HCT116 (cell line): ENCODE results near the gene ADGRL3. TPM values are rescaled to one million over a fixed set of nuclear protein-coding genes. Genes with fewer than 3 reads are reported as not detected.

Experiments used
- ATAC-seq: fragments of 200-7000 bp; cut with Tn5 transposase; 2 replicates; pipeline ENCODE4 v1.9.1; 2020; ENCODE audit warnings: mild to moderate bottlenecking, moderate library complexity
- BruUV-seq: library from RNA; stranded (reverse); fragments of 400-500 nt; replicated peaks from 2 replicates; lab custom pipeline; 2021; lab: Mats Ljungman, UMichigan
- CTCF ChIA-PET: fragments of 300-600 bp; sonication (Branson Sonifier 250); formaldehyde crosslinking; loops from one replicate; lab custom pipeline; 2021; ENCODE audit warnings: antibody characterized with exemption; lab: Charles Lee
- POLR2A ChIA-PET: fragments of 300-600, 350-600 bp; sonication (Branson Sonifier 250); formaldehyde crosslinking; loops from one replicate; lab custom pipeline; 2021; ENCODE audit warnings: antibody characterized with exemption; lab: Charles Lee
- RAD21 ChIA-PET, 2 experiments: fragments of 300-600 bp; sonication (Branson Sonifier 250); formaldehyde crosslinking; loops; one replicate each; lab custom pipeline; 2023; ENCODE audit warnings: low total read pairs in 2 of 2; ENCODE audit not compliant: uncharacterized antibody in 2 of 2, unreplicated experiment in 2 of 2, low non-redundant PET in 1 of 2; lab: Charles Lee
- DNase-seq: peaks from one replicate; pipeline ENCODE4 v3.0.0-alpha.2; 2010; ENCODE audit warnings: low read depth, low spot score
- H2AFZ ChIP-seq: fragments of 200-600 bp; shearing (Covaris generic), sonication (generic); 2 replicates; pipeline ENCODE4 v1.6.1; 2017; ENCODE audit warnings: low read depth, mixed run types, mixed read lengths, antibody characterized with exemption, low read length; ENCODE audit not compliant: poor library complexity, severe bottlenecking
- H3K27ac ChIP-seq: 2 replicates; pipeline ENCODE4 v1.5.1; 2012; ENCODE audit warnings: low read depth, low read length
- H3K27me3 ChIP-seq: fragments of 200-600 bp; sonication (generic); 2 replicates; pipeline ENCODE4 v1.6.1; 2016; ENCODE audit warnings: mixed run types, low read length, mixed read lengths; ENCODE audit not compliant: insufficient read depth
- H3K36me3 ChIP-seq, 2 experiments: fragments of 200-500 bp in 1 of 2; fragments of 200-600 bp in 1 of 2; sonication (Bioruptor generic) in 1 of 2; sonication (generic) in 1 of 2; 2 replicates each; pipeline versions ENCODE4 v1.5.1 to v1.6.1; 2014 to 2016; ENCODE audit warnings: low read length in 2 of 2, inconsistent platforms in 1 of 2, mixed read lengths in 1 of 2, mixed run types in 1 of 2; ENCODE audit not compliant: insufficient read depth in 2 of 2, control insufficient read depth in 1 of 2
- H3K4me1 ChIP-seq, 2 experiments: fragments of 200-600 bp in 1 of 2; sonication (generic) in 1 of 2; 2 replicates each; pipeline versions ENCODE4 v1.5.1 to v1.6.1; 2012 to 2017; ENCODE audit warnings: low read length in 2 of 2, inconsistent platforms in 1 of 2, mild to moderate bottlenecking in 1 of 2, mixed read lengths in 1 of 2, mixed run types in 1 of 2, moderate library complexity in 1 of 2; ENCODE audit not compliant: insufficient read depth in 2 of 2, control insufficient read depth in 1 of 2
- H3K4me2 ChIP-seq: fragments of 200-600 bp; sonication (generic); 2 replicates; pipeline ENCODE4 v1.6.1; 2017; ENCODE audit warnings: mixed run types, low read length, mixed read lengths
- H3K4me3 ChIP-seq, 2 experiments: fragments of 200-600 bp in 1 of 2; sonication (generic) in 1 of 2; replicated peaks in 1 of 2; 2 replicates each; pipeline ENCODE4 v1.5.1; 2011 to 2016; ENCODE audit warnings: low read length in 2 of 2, control low read depth in 1 of 2, low read depth in 1 of 2, mild to moderate bottlenecking in 1 of 2, mixed read lengths in 1 of 2, mixed run types in 1 of 2
- H3K79me2 ChIP-seq: fragments of 200-600 bp; sonication (generic); 2 replicates; pipeline ENCODE4 v1.6.1; 2017; ENCODE audit warnings: mild to moderate bottlenecking, mixed run types, low read length, moderate library complexity, mixed read lengths; ENCODE audit not compliant: insufficient read depth
- H3K9ac ChIP-seq: fragments of 200-600 bp; sonication (generic); 2 replicates; pipeline ENCODE4 v1.6.1; 2016; ENCODE audit warnings: low read length, mixed read lengths
- H3K9me2 ChIP-seq: fragments of 200-600 bp; sonication (generic), shearing (Covaris generic); 2 replicates; pipeline ENCODE4 v1.6.1; 2017; ENCODE audit warnings: mixed run types, mild to moderate bottlenecking, moderate library complexity; ENCODE audit not compliant: insufficient read depth
- H3K9me3 ChIP-seq, 2 experiments: fragments of 200-500 bp in 1 of 2; fragments of 200-600 bp in 1 of 2; sonication (Bioruptor generic) in 1 of 2; sonication (generic) in 1 of 2; 2 replicates each; pipeline ENCODE4 v1.6.1; 2014 to 2017; ENCODE audit warnings: low read length in 2 of 2, mixed read lengths in 2 of 2, inconsistent platforms in 1 of 2, low read depth in 1 of 2, mild to moderate bottlenecking in 1 of 2, mixed run types in 1 of 2, moderate library complexity in 1 of 2; ENCODE audit not compliant: control insufficient read depth in 1 of 2, insufficient read depth in 1 of 2
- H4K20me1 ChIP-seq: fragments of 200-600 bp; sonication (generic), shearing (Covaris generic); 2 replicates; pipeline ENCODE4 v1.6.1; 2017; ENCODE audit warnings: mixed run types, mild to moderate bottlenecking, moderate library complexity; ENCODE audit not compliant: insufficient read depth
- CEBPB ChIP-seq: IDR thresholded peaks from 2 replicates; pipeline ENCODE4 v1.6.1; 2012; ENCODE audit warnings: low read depth
- EZH2 ChIP-seq: fragments of 200-600 bp; sonication (generic); IDR thresholded peaks from 2 replicates; pipeline ENCODE4 v1.6.1; 2017; ENCODE audit warnings: antibody characterized with exemption, mixed run types
- JUND ChIP-seq: IDR thresholded peaks from 2 replicates; pipeline ENCODE4 v1.6.1; 2012
- POLR2AphosphoS5 ChIP-seq: IDR thresholded peaks from 2 replicates; pipeline ENCODE4 v1.6.1; 2011; ENCODE audit warnings: mild to moderate bottlenecking, low read depth, low read length, moderate library complexity
- RAD21 ChIP-seq: IDR thresholded peaks from 2 replicates; pipeline ENCODE4 v1.6.1; 2012; ENCODE audit warnings: low read depth, mild to moderate bottlenecking
- intact Hi-C: fragments of 100-400 bp; cut with micrococcal nuclease; formaldehyde crosslinking; loops from 2 replicates; pipeline ENCODE4 v1.10.0; 2022
- total RNA-seq: library from RNA; stranded (reverse); gene quantifications from one replicate; pipeline ENCODE4 v1.2.1, GENCODE V29; 2021; ENCODE audit not compliant: unreplicated experiment

The ADGRL3 gene
- total RNA-seq, 1 experiment from 2014 or later: not detected

DNA sequence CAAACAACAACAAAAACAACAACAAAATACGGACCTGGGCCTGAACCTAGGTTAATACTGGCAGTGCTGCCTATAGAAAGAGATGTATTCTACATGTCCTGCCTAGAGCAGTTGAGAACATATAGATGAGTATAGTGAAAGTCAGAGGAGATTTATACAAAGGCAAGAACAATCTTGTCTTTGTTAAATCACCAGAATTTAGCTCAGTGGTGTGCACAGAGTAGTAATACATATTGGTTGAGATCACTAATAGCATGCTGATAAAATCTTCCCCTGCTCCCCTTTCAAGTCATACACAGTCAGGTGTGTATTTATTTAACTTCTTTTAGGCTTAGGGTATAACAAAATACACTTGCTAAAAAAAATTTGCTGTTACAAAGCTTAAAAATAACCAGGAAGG is 247.8 kb downstream of the ADGRL3 start:
- ChIA-PET POLR2A (no interaction called here), CTCF (no interaction called here), RAD21 (no interaction called here)
- BruUV-seq: no TSS peak
- H3K27me3 ChIP-seq: no peaks in the 10 kb centered on the region
- no peaks in the 10 kb centered on the region for H3K4me1 ChIP-seq
- peaks cover 6 to 19% of the 10 kb centered on the region in 2 experiments; a peak in 3 of 4 replicates for H3K9me3 ChIP-seq
- H3K4me3 ChIP-seq: no peak overlapping the region
- no peaks in the 10 kb centered on the region for H3K79me2 ChIP-seq
- H3K9me2 ChIP-seq: no peaks in the 10 kb centered on the region
- H3K36me3 ChIP-seq: no peaks in the 10 kb centered on the region
- DNase-seq (no peak), ATAC-seq (no peak)
- no peak overlapping the region for H3K27ac ChIP-seq
- no peak overlapping the region for H2AFZ ChIP-seq
- TF ChIP-seq POLR2AphosphoS5 (no peak), JUND (no peak), CEBPB (no peak), EZH2 (no peak)
- no peaks in the 10 kb centered on the region for H4K20me1 ChIP-seq
- intact Hi-C loops: no loop called here
- H3K4me2 ChIP-seq: no peak overlapping the region
- H3K9ac ChIP-seq: no peak overlapping the region

GRCh38 chr4:61451935-61452334 is 251.8 kb downstream of the ADGRL3 start:
- ChIA-PET RAD21 (no interaction called here), POLR2A (no interaction called here)
- BruUV-seq: no TSS peak

More at GRCh38 chr4:61451935-61452334, 251.8 kb downstream of the ADGRL3 start:
- CTCF ChIA-PET: no interaction called here
- H3K4me3 ChIP-seq: no peak overlapping the region
- H3K27ac ChIP-seq: no peak overlapping the region
- intact Hi-C loops: no loop called here
- no peaks in the 10 kb centered on the region for H3K36me3 ChIP-seq
- TF ChIP-seq RAD21 (no peak), POLR2AphosphoS5 (no peak)
- H2AFZ ChIP-seq: no peak overlapping the region
- no peaks in the 10 kb centered on the region for H3K79me2 ChIP-seq
- H3K9me3 ChIP-seq: peaks cover 10 to 18% of the 10 kb centered on the region in 2 experiments; a peak in 3 of 4 replicates
- DNase-seq (no peak), ATAC-seq (no peak)
- no peaks in the 10 kb centered on the region for H3K27me3 ChIP-seq
- H3K4me1 ChIP-seq: no peaks in the 10 kb centered on the region
- H4K20me1 ChIP-seq: no peaks in the 10 kb centered on the region
- no peak overlapping the region for H3K9ac ChIP-seq
- no peak overlapping the region for H3K4me2 ChIP-seq
- no peaks in the 10 kb centered on the region for H3K9me2 ChIP-seq
